OCI-M1 (cell line): Measurements from ENCODE around the gene ARID1B.

ENCODE experiments used
- DNase-seq: peaks from one replicate; lab custom pipeline; 2025; lab: John Stamatoyannopoulos, UW

Gene ARID1B

GRCh38 chr6:157186785-157187181, 409.6 kb downstream of the ARID1B start:
- DNase-seq: no peak

- no peak for DNase-seq
These were observed 410.3 kb downstream of the ARID1B start for GRCh38 chr6:157187182-157188083.

GRCh38 chr6:157188213-157188612, 411.0 kb downstream of the ARID1B start:
- DNase-seq: no peak

- DNase-seq: no peak
These were observed 416.3 kb downstream of the ARID1B start for GRCh38 chr6:157193443-157193996.

GRCh38 chr6:157194110-157194509, 416.9 kb downstream of the ARID1B start:
- no peak for DNase-seq

- DNase-seq: no peak
These were observed 417.5 kb downstream of the ARID1B start for GRCh38 chr6:157194643-157195042.

GRCh38 chr6:157196391-157196790, 419.2 kb downstream of the ARID1B start:
- DNase-seq: no peak

GRCh38 chr6:157198425-157199279, 421.5 kb downstream of the ARID1B start:
- DNase-seq: no peak

- DNase-seq: no peak
These were observed 422.9 kb downstream of the ARID1B start for GRCh38 chr6:157200117-157200516.

GRCh38 chr6:157200611-157201010, 423.4 kb downstream of the ARID1B start:
- no peak for DNase-seq

- DNase-seq: no peak
These were observed 423.9 kb downstream of the ARID1B start for GRCh38 chr6:157201083-157201482.

- no peak for DNase-seq
These were observed 426.1 kb downstream of the ARID1B start for GRCh38 chr6:157203312-157203744.

GRCh38 chr6:157203764-157204163, 426.6 kb downstream of the ARID1B start:
- no peak for DNase-seq

GRCh38 chr6:157205473-157206358, 428.5 kb downstream of the ARID1B start:
- DNase-seq: no peak

- DNase-seq: no peak
These were observed 429.2 kb downstream of the ARID1B start for GRCh38 chr6:157206359-157206815.

GRCh38 chr6:157207521-157208076, 430.4 kb downstream of the ARID1B start:
- no peak for DNase-seq

GRCh38 chr6:157209865-157210530, 432.8 kb downstream of the ARID1B start:
- DNase-seq: no peak

- no peak for DNase-seq
These were observed 433.8 kb downstream of the ARID1B start for GRCh38 chr6:157210954-157211353.

- DNase-seq: no peak
These were observed 434.7 kb downstream of the ARID1B start for GRCh38 chr6:157211603-157212455.

GRCh38 chr6:157213426-157213825, 436.2 kb downstream of the ARID1B start:
- no peak for DNase-seq
